ENCODE data around the gene LAMA2. TPM values are rescaled to one million over a fixed set of nuclear protein-coding genes. Genes with fewer than 3 reads are reported as not detected.

The LAMA2 gene
- total RNA-seq, 1 experiment from 2014 or later = 4.2 TPM

GRCh38 chr6:129338683-129339082 lies 455.7 kb downstream of the LAMA2 start:
- no peaks in the 10 kb centered on the region for H3K79me1 ChIP-seq (ENCODE audit: insufficient read depth, low read depth, low read length, poor library complexity, severe bottlenecking)
- Mint-ChIP-seq H3K9me3 (no peaks in the 10 kb centered on the region; a peak in 1 of 5 replicates), H3K27ac (peak overlapping the region in 1 of 3 experiments; percentile 65; a peak in 1 of 7 replicates), H3K4me3 (no peak overlapping the region), H3K4me1 (peaks cover 12 to 20% of the 10 kb centered on the region in 2 experiments), H3K36me3 (ENCODE audit: insufficient read depth in 1 of 3, low read depth in 3 of 3) (peaks cover 0 to 10% (median 0%) of the 10 kb centered on the region in 3 experiments; a peak in 3 of 7 replicates), H3K27me3 (ENCODE audit: low read depth) (no peaks in the 10 kb centered on the region)
- no peak overlapping the region for H3T11ph ChIP-seq (ENCODE audit: low read length)
- H3K79me2 ChIP-seq (ENCODE audit: insufficient read depth, low read length) = no peaks in the 10 kb centered on the region
- no peaks in the 10 kb centered on the region for H3K9me3 ChIP-seq (ENCODE audit: control insufficient read depth, low read depth, low read length)
- no peaks in the 10 kb centered on the region for H3K23me2 ChIP-seq (ENCODE audit: insufficient read length, low read depth, low read length, poor library complexity, severe bottlenecking)
- H4K91ac ChIP-seq (ENCODE audit: insufficient read length, low read depth, low read length) = no peak overlapping the region
- TF ChIP-seq CTCF (conservative IDR thresholded peaks at IDR 0.05) = no peak
- WGBS (ENCODE audit: extremely low coverage, insufficient read length, low lambda C conversion rate) = no CpG with 5 or more reads among the region's 4 CpGs
- H4K5ac ChIP-seq (ENCODE audit: insufficient read length, low read depth, low read length) = no peak overlapping the region
- H4K20me1 ChIP-seq (ENCODE audit: control insufficient read depth, insufficient read depth, insufficient read length) = no peaks in the 10 kb centered on the region
- no peak overlapping the region for H3K9ac ChIP-seq (ENCODE audit: extremely low read depth, insufficient read length, low read length)
- H2BK20ac ChIP-seq (ENCODE audit: low read depth, low read length, poor library complexity, severe bottlenecking) = no peak overlapping the region
- no peak overlapping the region for H2BK5ac ChIP-seq (ENCODE audit: insufficient read length, low read length)
- H3K27me3 ChIP-seq (ENCODE audit: insufficient read depth, low read length) = no peaks in the 10 kb centered on the region
- H2BK15ac ChIP-seq (ENCODE audit: low read depth, low read length) = no peak overlapping the region
- DNase-seq = no peak
- no peak overlapping the region for H2AK5ac ChIP-seq (ENCODE audit: insufficient read length, low read length)
- H2BK120ac ChIP-seq (ENCODE audit: low read depth, low read length, poor library complexity, severe bottlenecking) = no peak overlapping the region
- H2BK12ac ChIP-seq (ENCODE audit: insufficient read length, low read depth, low read length) = no peak overlapping the region
- H3K27ac ChIP-seq (ENCODE audit: insufficient read length, low read depth, low read length) = no peak overlapping the region
- no peak overlapping the region for H3K23ac ChIP-seq (ENCODE audit: insufficient read length, low read depth, low read length)
- H3K4me2 ChIP-seq (ENCODE audit: insufficient read depth, insufficient read length, low read length) = no peak overlapping the region
- H3K14ac ChIP-seq (ENCODE audit: insufficient read depth, low read length) = no peak overlapping the region
- no peaks in the 10 kb centered on the region for H3K4me1 ChIP-seq (ENCODE audit: insufficient read depth, low read length)
- no peak overlapping the region for H2AFZ ChIP-seq (ENCODE audit: low read length)
- H4K8ac ChIP-seq (replicated peaks; ENCODE audit: insufficient read length, low read depth, low read length) = no peak overlapping the region
- no peak overlapping the region for H3K4ac ChIP-seq (ENCODE audit: low read depth, low read length)
- H3K56ac ChIP-seq (ENCODE audit: insufficient read length, low read depth, low read length) = no peak overlapping the region
- no peak overlapping the region for H3K18ac ChIP-seq (ENCODE audit: insufficient read length, low read depth, low read length)
